GM23338 (cell line): Measurements from ENCODE around the gene TFB1M. TPM values are rescaled to one million over a fixed set of nuclear protein-coding genes. Genes with fewer than 3 reads are reported as not detected.

Source experiments
- ATAC-seq: fragments of 200-7000 bp; cut with Tn5 transposase; 3 replicates; pipeline ENCODE4 v1.9.1; 2020
- DNase-seq: peaks from one replicate; pipeline ENCODE4 v3.0.0-alpha.2; 2015; ENCODE audit warnings: low spot score
- H2AFZ ChIP-seq: fragments of 200-600 bp; sonication (generic); 2 replicates; pipeline ENCODE4 v1.8.0; 2016; ENCODE audit warnings: antibody characterized with exemption, mild to moderate bottlenecking, moderate library complexity
- H3F3A ChIP-seq: fragments of 200-600 bp; sonication (generic); replicated peaks from 2 replicates; pipeline ENCODE4 v1.8.0; 2017; ENCODE audit warnings: antibody characterized with exemption, mixed run types, low read depth
- H3K27ac ChIP-seq: fragments of 200-600 bp; sonication (generic); 2 replicates; pipeline ENCODE4 v1.6.1; 2016; ENCODE audit warnings: low read depth
- H3K27me3 ChIP-seq: fragments of 200-600 bp; sonication (generic); 2 replicates; pipeline ENCODE4 v1.8.0; 2016; ENCODE audit warnings: mild to moderate bottlenecking, mixed run types, moderate library complexity; ENCODE audit not compliant: insufficient read depth
- H3K36me3 ChIP-seq: fragments of 200-600 bp; sonication (generic); 2 replicates; pipeline ENCODE4 v1.8.0; 2016; ENCODE audit warnings: mild to moderate bottlenecking; ENCODE audit not compliant: insufficient read depth
- H3K4me1 ChIP-seq: fragments of 200-600 bp; sonication (generic); 2 replicates; pipeline ENCODE4 v1.8.0; 2016; ENCODE audit warnings: mild to moderate bottlenecking, moderate library complexity; ENCODE audit not compliant: insufficient read depth
- H3K4me2 ChIP-seq: fragments of 200-600 bp; sonication (generic); 2 replicates; pipeline ENCODE4 v1.7.1; 2017; ENCODE audit warnings: mixed run types
- H3K4me3 ChIP-seq: fragments of 200-600 bp; sonication (generic); 2 replicates; pipeline ENCODE4 v1.6.1; 2016; ENCODE audit warnings: mixed run types
- H3K79me2 ChIP-seq: fragments of 200-600 bp; sonication (generic); replicated peaks from 2 replicates; pipeline ENCODE4 v1.8.0; 2017; ENCODE audit warnings: mild to moderate bottlenecking; ENCODE audit not compliant: insufficient read depth
- H3K9me2 ChIP-seq: fragments of 200-600 bp; sonication (generic); 2 replicates; pipeline ENCODE4 v1.8.0; 2017; ENCODE audit not compliant: insufficient read depth
- H4K20me1 ChIP-seq: fragments of 200-600 bp; sonication (generic); replicated peaks from 2 replicates; pipeline ENCODE4 v1.8.0; 2017; ENCODE audit warnings: mild to moderate bottlenecking; ENCODE audit not compliant: insufficient read depth
- H3K27ac Mint-ChIP-seq: 2 replicates; pipeline ENCODE4 v1.8.0; 2020; ENCODE audit warnings: inconsistent platforms, mild to moderate bottlenecking, moderate library complexity, mixed read lengths
- H3K27me3 Mint-ChIP-seq: 3 replicates; pipeline ENCODE4 v1.8.0; 2022; ENCODE audit warnings: low read depth, mild to moderate bottlenecking, moderate library complexity, mixed read lengths, inconsistent platforms; ENCODE audit not compliant: insufficient read depth, poor library complexity
- H3K36me3 Mint-ChIP-seq: 3 replicates; pipeline ENCODE4 v1.8.0; 2021; ENCODE audit warnings: low read depth, mild to moderate bottlenecking, inconsistent platforms, moderate library complexity, mixed read lengths
- H3K4me1 Mint-ChIP-seq: 3 replicates; pipeline ENCODE4 v1.8.0; 2020; ENCODE audit warnings: mild to moderate bottlenecking, inconsistent platforms, mixed read lengths
- H3K4me3 Mint-ChIP-seq: 3 replicates; pipeline ENCODE4 v1.8.0; 2021; ENCODE audit warnings: moderate library complexity, mild to moderate bottlenecking, inconsistent platforms, mixed read lengths
- H3K9me3 Mint-ChIP-seq: 3 replicates; pipeline ENCODE4 v1.8.0; 2020; ENCODE audit warnings: moderate library complexity, mild to moderate bottlenecking, inconsistent platforms, mixed read lengths
- EZH2 ChIP-seq: fragments of 200-600 bp; sonication (generic); IDR thresholded peaks from one replicate; pipeline ENCODE4 v1.8.0; 2017; ENCODE audit warnings: antibody characterized with exemption, mild to moderate bottlenecking, low read depth; ENCODE audit not compliant: unreplicated experiment
- JUNB ChIP-seq: IDR thresholded peaks from one replicate; pipeline ENCODE4 v1.6.1; 2016; ENCODE audit warnings: antibody characterized with exemption; ENCODE audit not compliant: unreplicated experiment
- REST ChIP-seq: IDR thresholded peaks from one replicate; pipeline ENCODE4 v1.6.1; 2018; ENCODE audit warnings: antibody characterized with exemption; ENCODE audit not compliant: unreplicated experiment
- ZNF331 ChIP-seq: fragments of 250-450 bp; sonication (Bioruptor Pico); IDR thresholded peaks from 2 replicates; pipeline ENCODE4 v1.5.0; 2020; ENCODE audit warnings: low read depth, mild to moderate bottlenecking, moderate library complexity
- polyA plus RNA-seq: library from polyadenylated mRNA; unstranded; fragments of >200 nt; fragmentation: Nextera tagmentation; extraction: Ambion mirVana; gene quantifications from 2 replicates; pipeline ENCODE4 v1.2.1, GENCODE V29; 2016
- total RNA-seq: library from RNA; depleted of rRNA; stranded (reverse); fragments of >200 nt; shearing (Covaris generic); gene quantifications from 2 replicates; pipeline ENCODE4 v1.2.3, GENCODE V29; 2014
- TF ChIP-seq, protein P1 (sequence below): fragments of 250-450 bp; sonication (Bioruptor Pico); IDR thresholded peaks from 2 replicates; pipeline ENCODE4 v1.5.0; 2020; ENCODE audit warnings: mild to moderate bottlenecking, moderate library complexity

The TFB1M gene
- total and polyA plus RNA-seq, 2 experiments from 2014 or later, result 51.1 to 66.9 TPM

GRCh38 chr6:155324172-155324571, 9.9 kb upstream of the TFB1M start:
- Histone ChIP-seq H3K4me3 (no peak overlapping the region), H3K9me2 (no peaks in the 10 kb centered on the region), H3K36me3 (no peaks in the 10 kb centered on the region), H3K27me3 (no peaks in the 10 kb centered on the region), H3F3A (no peaks in the 10 kb centered on the region), H3K4me1 (peaks cover 6% of the 10 kb centered on the region; the same call in 1 of the 2 replicates), H3K27ac (no peak overlapping the region), H3K79me2 (no peaks in the 10 kb centered on the region), H4K20me1 (no peaks in the 10 kb centered on the region), H3K4me2 (no peak overlapping the region), H2AFZ (no peak overlapping the region)
- no peak for ATAC-seq
- DNase-seq, result no peak
- H3K9me3 Mint-ChIP-seq, result no peaks in the 10 kb centered on the region
- peaks cover 15% of the 10 kb centered on the region for H3K4me1 Mint-ChIP-seq
- H3K36me3 Mint-ChIP-seq, result no peaks in the 10 kb centered on the region
- H3K27me3 Mint-ChIP-seq, result no peaks in the 10 kb centered on the region
- TF ChIP-seq REST (no peak), EZH2 (no peak), ZNF331 (CRISPR knock-in tag) (no peak), JUNB (no peak)
- TF ChIP-seq, protein P1, sequence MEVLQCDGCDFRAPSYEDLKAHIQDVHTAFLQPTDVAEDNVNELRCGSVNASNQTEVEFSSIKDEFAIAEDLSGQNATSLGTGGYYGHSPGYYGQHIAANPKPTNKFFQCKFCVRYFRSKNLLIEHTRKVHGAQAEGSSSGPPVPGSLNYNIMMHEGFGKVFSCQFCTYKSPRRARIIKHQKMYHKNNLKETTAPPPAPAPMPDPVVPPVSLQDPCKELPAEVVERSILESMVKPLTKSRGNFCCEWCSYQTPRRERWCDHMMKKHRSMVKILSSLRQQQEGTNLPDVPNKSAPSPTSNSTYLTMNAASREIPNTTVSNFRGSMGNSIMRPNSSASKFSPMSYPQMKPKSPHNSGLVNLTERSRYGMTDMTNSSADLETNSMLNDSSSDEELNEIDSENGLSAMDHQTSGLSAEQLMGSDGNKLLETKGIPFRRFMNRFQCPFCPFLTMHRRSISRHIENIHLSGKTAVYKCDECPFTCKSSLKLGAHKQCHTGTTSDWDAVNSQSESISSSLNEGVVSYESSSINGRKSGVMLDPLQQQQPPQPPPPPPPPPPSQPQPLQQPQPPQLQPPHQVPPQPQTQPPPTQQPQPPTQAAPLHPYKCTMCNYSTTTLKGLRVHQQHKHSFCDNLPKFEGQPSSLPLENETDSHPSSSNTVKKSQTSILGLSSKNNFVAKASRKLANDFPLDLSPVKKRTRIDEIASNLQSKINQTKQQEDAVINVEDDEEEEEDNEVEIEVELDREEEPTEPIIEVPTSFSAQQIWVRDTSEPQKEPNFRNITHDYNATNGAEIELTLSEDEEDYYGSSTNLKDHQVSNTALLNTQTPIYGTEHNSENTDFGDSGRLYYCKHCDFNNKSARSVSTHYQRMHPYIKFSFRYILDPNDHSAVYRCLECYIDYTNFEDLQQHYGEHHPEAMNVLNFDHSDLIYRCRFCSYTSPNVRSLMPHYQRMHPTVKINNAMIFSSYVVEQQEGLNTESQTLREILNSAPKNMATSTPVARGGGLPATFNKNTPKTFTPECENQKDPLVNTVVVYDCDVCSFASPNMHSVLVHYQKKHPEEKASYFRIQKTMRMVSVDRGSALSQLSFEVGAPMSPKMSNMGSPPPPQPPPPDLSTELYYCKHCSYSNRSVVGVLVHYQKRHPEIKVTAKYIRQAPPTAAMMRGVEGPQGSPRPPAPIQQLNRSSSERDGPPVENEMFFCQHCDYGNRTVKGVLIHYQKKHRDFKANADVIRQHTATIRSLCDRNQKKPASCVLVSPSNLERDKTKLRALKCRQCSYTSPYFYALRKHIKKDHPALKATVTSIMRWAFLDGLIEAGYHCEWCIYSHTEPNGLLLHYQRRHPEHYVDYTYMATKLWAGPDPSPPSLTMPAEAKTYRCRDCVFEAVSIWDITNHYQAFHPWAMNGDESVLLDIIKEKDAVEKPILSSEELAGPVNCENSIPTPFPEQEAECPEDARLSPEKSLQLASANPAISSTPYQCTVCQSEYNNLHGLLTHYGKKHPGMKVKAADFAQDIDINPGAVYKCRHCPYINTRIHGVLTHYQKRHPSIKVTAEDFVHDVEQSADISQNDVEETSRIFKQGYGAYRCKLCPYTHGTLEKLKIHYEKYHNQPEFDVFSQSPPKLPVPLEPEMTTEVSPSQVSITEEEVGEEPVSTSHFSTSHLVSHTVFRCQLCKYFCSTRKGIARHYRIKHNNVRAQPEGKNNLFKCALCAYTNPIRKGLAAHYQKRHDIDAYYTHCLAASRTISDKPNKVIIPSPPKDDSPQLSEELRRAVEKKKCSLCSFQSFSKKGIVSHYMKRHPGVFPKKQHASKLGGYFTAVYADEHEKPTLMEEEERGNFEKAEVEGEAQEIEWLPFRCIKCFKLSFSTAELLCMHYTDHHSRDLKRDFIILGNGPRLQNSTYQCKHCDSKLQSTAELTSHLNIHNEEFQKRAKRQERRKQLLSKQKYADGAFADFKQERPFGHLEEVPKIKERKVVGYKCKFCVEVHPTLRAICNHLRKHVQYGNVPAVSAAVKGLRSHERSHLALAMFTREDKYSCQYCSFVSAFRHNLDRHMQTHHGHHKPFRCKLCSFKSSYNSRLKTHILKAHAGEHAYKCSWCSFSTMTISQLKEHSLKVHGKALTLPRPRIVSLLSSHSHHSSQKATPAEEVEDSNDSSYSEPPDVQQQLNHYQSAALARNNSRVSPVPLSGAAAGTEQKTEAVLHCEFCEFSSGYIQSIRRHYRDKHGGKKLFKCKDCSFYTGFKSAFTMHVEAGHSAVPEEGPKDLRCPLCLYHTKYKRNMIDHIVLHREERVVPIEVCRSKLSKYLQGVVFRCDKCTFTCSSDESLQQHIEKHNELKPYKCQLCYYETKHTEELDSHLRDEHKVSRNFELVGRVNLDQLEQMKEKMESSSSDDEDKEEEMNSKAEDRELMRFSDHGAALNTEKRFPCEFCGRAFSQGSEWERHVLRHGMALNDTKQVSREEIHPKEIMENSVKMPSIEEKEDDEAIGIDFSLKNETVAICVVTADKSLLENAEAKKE, result no peak
- no peak overlapping the region for H3K4me3 Mint-ChIP-seq
- no peak overlapping the region for H3K27ac Mint-ChIP-seq
